HG03439 (cell line): ENCODE data around the gene CEP83.
"Not testable (repeated sequence)": the region's sequence is repeated elsewhere in the genome, so short reads cannot be mapped to it uniquely, and the experiment has no call there.

ENCODE experiments used
- ATAC-seq: cut with Tn5 transposase; IDR thresholded peaks from one replicate; pipeline ENCODE4 v1.9.1; 2021; ENCODE audit warnings: mild to moderate bottlenecking, moderate library complexity; ENCODE audit not compliant: unreplicated experiment

CEP83 gene

GRCh38 chr12:94459728-94460615 is at the start of gene CEP83:
TSS of gene CEP83 (minus strand) at chr12:94459867. CDS start at chr12:94412490, 47,377 bp downstream.
- peak; percentile 96 for ATAC-seq

- no peak for ATAC-seq
Observed at GRCh38 chr12:94509317-94509716, 49.6 kb upstream of the CEP83 start.

- no peak for ATAC-seq
Observed at GRCh38 chr12:94507455-94507854, 47.8 kb upstream of the CEP83 start.

DNA sequence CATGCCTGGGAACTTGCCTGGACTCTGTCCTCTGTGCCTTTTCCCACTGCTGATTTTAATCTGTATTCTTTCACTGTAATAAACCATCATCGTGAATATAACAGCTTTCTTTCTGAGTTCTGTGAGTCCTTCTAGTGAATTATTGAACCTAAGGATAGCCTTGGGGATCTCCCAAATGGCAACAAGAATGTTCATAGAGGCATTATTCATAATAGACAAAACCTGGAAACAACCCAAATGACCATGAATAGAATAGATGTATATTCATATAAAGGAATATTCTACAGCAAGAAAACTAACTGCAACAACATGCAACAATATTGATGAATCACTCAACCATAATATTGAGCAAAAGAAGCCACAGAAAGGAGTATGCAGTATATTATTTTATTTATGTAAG is 44.7 kb upstream of the CEP83 start:
- ATAC-seq, result no peak

GRCh38 chr12:94503619-94504018 is 44.0 kb upstream of the CEP83 start:
- no peak for ATAC-seq

DNA sequence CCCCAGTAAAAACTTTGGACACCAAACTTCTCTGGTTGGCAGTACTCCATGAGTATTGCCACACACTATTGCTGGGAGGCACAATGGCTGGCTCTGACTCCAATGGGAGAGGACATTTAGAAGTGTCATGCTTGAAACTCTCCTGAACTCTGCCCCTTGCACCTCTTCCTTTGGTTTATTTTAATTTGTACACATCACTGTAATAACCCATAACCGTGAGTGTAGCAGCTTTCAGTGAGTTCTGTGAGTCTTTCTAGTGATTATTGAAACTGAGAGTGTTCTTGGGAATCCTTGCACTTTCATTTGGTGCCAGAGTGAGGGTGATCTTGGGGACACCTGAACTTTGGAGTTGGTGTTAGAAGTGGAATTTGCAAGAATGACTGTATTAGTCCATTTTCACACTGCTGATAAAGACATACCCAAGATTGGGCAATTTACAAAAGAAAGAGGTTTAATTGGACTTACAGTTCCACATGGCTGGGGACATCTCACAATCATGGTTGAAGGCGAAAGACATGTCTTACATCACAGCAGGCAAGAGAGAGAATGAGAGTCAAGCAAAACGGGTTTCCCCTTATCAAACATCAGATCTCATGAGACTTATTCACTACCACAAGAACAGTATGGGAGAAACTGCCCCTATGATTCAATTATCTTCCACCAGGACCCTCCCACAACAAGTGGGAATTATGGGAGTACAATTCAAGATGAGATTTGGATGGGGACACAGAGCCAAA is 41.3 kb upstream of the CEP83 start:
- ATAC-seq, result no peak

GRCh38 chr12:94498698-94499097 is 39.0 kb upstream of the CEP83 start:
- no peak for ATAC-seq

DNA sequence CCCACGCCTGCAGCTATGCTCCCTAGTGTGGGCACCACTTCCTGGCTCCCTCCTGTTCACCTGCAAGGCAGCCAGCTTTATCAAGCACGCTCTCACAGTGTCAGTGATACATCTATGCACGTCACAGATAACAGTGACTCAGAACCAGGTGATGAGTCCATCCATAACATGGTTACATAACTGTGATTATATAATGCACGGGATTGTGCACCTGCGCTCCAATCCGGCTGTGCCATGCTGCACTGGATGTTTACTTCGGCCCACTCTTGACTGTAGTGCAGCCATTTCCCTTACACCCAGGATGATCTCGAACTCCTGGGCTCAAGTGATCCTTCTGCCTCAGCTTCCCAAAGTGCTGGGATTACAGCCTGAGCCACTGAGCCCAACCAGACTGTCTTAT is 38.4 kb upstream of the CEP83 start:
- ATAC-seq, result no peak

GRCh38 chr12:94495445-94496115 is 35.9 kb upstream of the CEP83 start:
- no peak for ATAC-seq

DNA sequence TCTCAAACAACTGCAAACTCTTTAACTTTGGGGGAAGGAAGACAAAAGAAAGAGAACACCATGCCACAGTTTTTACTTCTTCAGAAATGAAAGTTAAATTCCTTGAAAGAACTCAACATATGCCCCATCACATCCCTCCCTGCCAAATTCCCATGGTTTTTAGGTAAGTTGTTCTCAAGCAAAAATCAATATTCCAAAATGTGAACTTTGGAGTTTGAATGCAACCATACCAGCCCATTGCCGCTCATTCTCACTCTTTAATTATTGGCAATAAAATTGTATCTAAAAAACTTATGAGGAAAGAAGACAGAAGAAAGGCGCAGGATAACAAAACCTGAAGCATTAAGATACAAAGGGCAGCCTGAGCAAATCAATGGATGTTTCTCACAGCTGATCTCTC is 31.8 kb upstream of the CEP83 start:
- ATAC-seq, result no peak

- peak; percentile 71 for ATAC-seq
Observed at GRCh38 chr12:94488463-94488862, 28.8 kb upstream of the CEP83 start.

GRCh38 chr12:94481734-94482133 is 22.1 kb upstream of the CEP83 start:
- no peak for ATAC-seq

DNA sequence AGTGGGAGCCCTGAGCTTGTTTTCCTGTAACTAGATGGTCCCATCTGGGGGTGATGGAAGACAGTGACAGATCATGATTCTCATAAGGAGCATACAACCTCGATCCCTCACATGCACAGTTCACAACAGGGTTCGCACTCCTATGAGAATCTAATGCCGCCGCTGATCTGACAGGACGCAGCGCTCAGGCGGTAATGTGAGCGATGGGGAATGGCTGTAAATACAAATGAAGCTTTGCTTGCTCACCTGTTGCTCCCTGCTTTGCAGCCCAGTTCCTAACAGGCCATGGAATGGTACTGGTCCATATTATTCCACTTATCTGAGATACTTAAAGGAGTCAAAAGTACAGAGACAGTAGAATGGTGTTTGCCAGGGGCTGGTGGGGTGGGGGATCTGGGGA is 9.9 kb upstream of the CEP83 start:
- ATAC-seq, result no peak

DNA sequence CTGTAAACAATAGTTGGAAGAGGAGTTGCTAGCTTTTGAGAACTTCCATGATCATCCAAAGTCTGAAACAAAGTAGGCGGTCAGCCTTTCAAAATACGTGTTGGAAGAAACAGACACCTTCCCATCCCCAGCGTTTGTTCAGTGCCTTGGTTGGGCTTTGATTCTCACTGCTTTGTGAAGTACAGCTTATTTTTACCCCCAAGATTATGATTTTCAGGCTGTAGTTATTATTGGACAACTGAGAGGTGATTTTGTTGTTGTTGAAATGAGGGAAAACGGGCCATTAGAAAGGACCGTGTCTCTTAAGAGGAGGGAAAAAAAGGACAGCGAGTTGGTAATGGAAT is 921 bp upstream of the CEP83 start:
- ATAC-seq, result peak; percentile 3

- ATAC-seq, result peak; percentile 45
Observed at GRCh38 chr12:94458877-94459727, 565 bp downstream of the CEP83 start.

GRCh38 chr12:94457311-94457710 is 2.4 kb downstream of the CEP83 start:
- ATAC-seq, result no peak

DNA sequence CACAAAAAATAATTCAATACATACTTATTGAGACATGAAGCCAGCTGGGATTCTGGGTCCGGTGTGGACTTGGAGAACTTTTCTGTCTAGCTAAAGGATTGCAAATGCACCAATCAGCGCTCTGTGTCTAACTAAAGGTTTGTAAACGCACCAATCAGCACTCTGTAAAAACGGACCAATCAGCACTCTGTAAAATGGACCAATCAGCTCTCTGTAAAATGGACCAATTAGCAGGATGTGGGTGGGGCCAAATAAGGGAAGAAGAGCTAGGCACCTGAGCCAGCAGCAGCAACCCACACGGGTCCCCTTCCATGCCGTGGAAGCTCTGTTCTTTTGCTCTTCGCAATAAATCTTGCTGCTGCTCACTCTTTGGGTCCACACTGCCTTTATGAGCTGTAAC is 5.3 kb downstream of the CEP83 start:
- not testable (repeated sequence) for ATAC-seq

- no peak for ATAC-seq
Observed at GRCh38 chr12:94445662-94446061, 14.0 kb downstream of the CEP83 start.

DNA sequence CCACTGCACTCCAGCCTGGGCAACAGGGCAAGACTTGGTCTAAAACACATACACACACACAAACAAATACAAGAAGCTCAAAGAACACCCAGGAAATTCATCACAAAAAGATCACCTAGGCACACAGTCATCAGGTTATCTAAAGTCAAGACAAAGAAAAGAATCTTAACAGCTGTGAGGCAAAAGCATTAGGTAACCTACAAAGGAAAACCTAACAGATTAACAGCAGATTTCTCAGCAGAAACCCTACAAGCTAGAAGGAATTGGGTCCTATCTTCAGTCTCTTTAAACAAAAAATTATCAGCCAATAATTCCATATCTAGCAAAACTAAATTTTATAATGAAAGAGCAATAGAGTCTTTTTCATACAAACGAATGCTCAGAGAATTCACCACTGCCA is 22.4 kb downstream of the CEP83 start:
- no peak for ATAC-seq

GRCh38 chr12:94435511-94435927 is 24.1 kb downstream of the CEP83 start:
- no peak for ATAC-seq

- ATAC-seq, result no peak
Observed at GRCh38 chr12:94434171-94434570, 25.5 kb downstream of the CEP83 start.
